ENCODE measurements around the gene OR6X1. TPM values are rescaled to one million over a fixed set of nuclear protein-coding genes. Genes with fewer than 3 reads are reported as not detected.

The OR6X1 gene
- total and polyA plus RNA-seq, 2 donors (not counting 1 experiment from before 2014, with no cell fraction given): not detected

- Histone ChIP-seq H3K4me2 (replicated peaks; ENCODE audit: low read depth, low read length, poor library complexity, severe bottlenecking) (no peak overlapping the region), H4K20me1 (ENCODE audit: control insufficient read depth, insufficient read depth, low read length, poor library complexity, severe bottlenecking) (peaks cover 4% of the 10 kb centered on the region), H3K9me3 (ENCODE audit: control extremely low read depth in 1 of 3, control insufficient read depth in 2 of 3, insufficient read depth in 1 of 3, low read length in 2 of 3) (peaks cover 0 to 11% (median 3%) of the 10 kb centered on the region in 3 donors), H3K9ac (ENCODE audit: low read length) (no peak overlapping the region), H3K27me3 (replicated peaks in 1 of 4; ENCODE audit: control extremely low read depth in 1 of 4, control insufficient read depth in 3 of 4, insufficient read depth in 4 of 4, low read length in 3 of 4) (no peaks in the 10 kb centered on the region), H2AFZ (ENCODE audit: insufficient read depth, low read depth, low read length, poor library complexity, severe bottlenecking) (no peak overlapping the region), H3K36me3 (replicated peaks in 1 of 2; ENCODE audit: control extremely low read depth in 1 of 2, control insufficient read depth in 1 of 2, extremely low read depth in 1 of 2, insufficient read depth in 2 of 2, low read length in 1 of 2) (peaks cover 5 to 68% of the 10 kb centered on the region in 2 experiments), H3K4me3 (ENCODE audit: control extremely low read depth in 1 of 5, extremely low read depth in 1 of 5, insufficient read depth in 1 of 5, low read depth in 2 of 5, low read length in 4 of 5) (no peak overlapping the region), H3K79me2 (ENCODE audit: control insufficient read depth, insufficient read depth, low read length) (no peaks in the 10 kb centered on the region), H3K4me1 (ENCODE audit: control insufficient read depth in 2 of 2, insufficient read depth in 2 of 2, low read length in 2 of 2) (no peaks in the 10 kb centered on the region), H3K27ac (ENCODE audit: low read length in 2 of 2) (no peak overlapping the region)
- intact Hi-C loops (cut with micrococcal nuclease): no loop called here
- POLR2A ChIA-PET: no interaction called here
- Mint-ChIP-seq H3K9me3 (ENCODE audit: insufficient read depth) (peaks cover 10% of the 10 kb centered on the region), H3K27me3 (no peaks in the 10 kb centered on the region), H3K4me1 (no peaks in the 10 kb centered on the region), H3K4me3 (no peak overlapping the region), H3K27ac (no peak overlapping the region)
- ATAC-seq (ENCODE audit: low read depth) (no peak), DNase-seq (no peak)
- CTCF ChIA-PET: interaction anchor here (0.6 kb wide), 1 partner anchor 1842 kb away, joined by 3 read pairs; no protein-coding TSS in a partner anchor
- TF ChIP-seq CTCF (IDR thresholded peaks at IDR 0.05) (no peak), EZH2 (IDR thresholded peaks at IDR 0.05; ENCODE audit: borderline replicate concordance, insufficient read depth, low read depth, low read length, poor library complexity, severe bottlenecking) (no peak)
- WGBS (ENCODE audit: insufficient coverage): 94% methylated on average over 11 of the region's 23 CpGs
Observed at GRCh38 chr11:123725995-123726655, 28.2 kb downstream of the OR6X1 start.

- H3K36me3 ChIP-seq (replicated peaks in 1 of 2; ENCODE audit: control extremely low read depth in 1 of 2, control insufficient read depth in 1 of 2, extremely low read depth in 1 of 2, insufficient read depth in 2 of 2, low read length in 1 of 2): peaks cover 0 to 6% of the 10 kb centered on the region in 2 experiments
- no peak overlapping the region for H2AFZ ChIP-seq (ENCODE audit: insufficient read depth, low read depth, low read length, poor library complexity, severe bottlenecking)
- TF ChIP-seq EZH2 (IDR thresholded peaks at IDR 0.05; ENCODE audit: borderline replicate concordance, insufficient read depth, low read depth, low read length, poor library complexity, severe bottlenecking) (no peak), CTCF (IDR thresholded peaks at IDR 0.05) (no peak)
- no peak overlapping the region for H3K27ac ChIP-seq (ENCODE audit: low read length in 2 of 2)
- H3K9ac ChIP-seq (ENCODE audit: low read length): no peak overlapping the region
- DNase-seq (no peak), ATAC-seq (ENCODE audit: low read depth) (no peak)
- Mint-ChIP-seq H3K9me3 (ENCODE audit: insufficient read depth) (no peaks in the 10 kb centered on the region), H3K4me3 (no peak overlapping the region), H3K27me3 (peaks cover 27% of the 10 kb centered on the region), H3K27ac (no peak overlapping the region), H3K4me1 (no peaks in the 10 kb centered on the region)
- intact Hi-C loops (cut with micrococcal nuclease): no loop called here
- H3K4me2 ChIP-seq (replicated peaks; ENCODE audit: low read depth, low read length, poor library complexity, severe bottlenecking): no peak overlapping the region
- ChIA-PET CTCF (interaction anchor here (0.8 to 2.0 kb wide), 2 partner anchors 8 to 12 kb away, joined by 3 to 14 read pairs; no protein-coding TSS in a partner anchor), POLR2A (no interaction called here)
- H3K4me3 ChIP-seq (ENCODE audit: control extremely low read depth in 1 of 5, extremely low read depth in 1 of 5, insufficient read depth in 1 of 5, low read depth in 2 of 5, low read length in 4 of 5): no peak overlapping the region
- no CpG with 5 or more reads among the region's 1 CpG for WGBS (ENCODE audit: insufficient coverage)
- no peaks in the 10 kb centered on the region for H3K4me1 ChIP-seq (ENCODE audit: control insufficient read depth in 2 of 2, insufficient read depth in 2 of 2, low read length in 2 of 2)
- no peaks in the 10 kb centered on the region for H4K20me1 ChIP-seq (ENCODE audit: control insufficient read depth, insufficient read depth, low read length, poor library complexity, severe bottlenecking)
- peaks cover 0 to 3% (median 0%) of the 10 kb centered on the region in 4 experiments for H3K27me3 ChIP-seq (replicated peaks in 1 of 4; ENCODE audit: control extremely low read depth in 1 of 4, control insufficient read depth in 3 of 4, insufficient read depth in 4 of 4, low read length in 3 of 4)
- no peaks in the 10 kb centered on the region for H3K9me3 ChIP-seq (ENCODE audit: control extremely low read depth in 1 of 3, control insufficient read depth in 2 of 3, insufficient read depth in 1 of 3, low read length in 2 of 3)
- no peaks in the 10 kb centered on the region for H3K79me2 ChIP-seq (ENCODE audit: control insufficient read depth, insufficient read depth, low read length)
Observed at GRCh38 chr11:123719452-123719851, 34.9 kb downstream of the OR6X1 start.

Data from B cell (primary cell).